ENCODE results near the gene CATSPERZ.

CATSPERZ gene

GRCh38 chr11:64259533-64260067 lies 40.6 kb upstream of the CATSPERZ start:
- no peaks in the 10 kb centered on the region for H3K79me2 ChIP-seq (ENCODE audit: insufficient read depth, low read depth)
- H3K4me1 ChIP-seq (ENCODE audit: low read depth, poor library complexity, severe bottlenecking): no peaks in the 10 kb centered on the region
- H3K4me2 ChIP-seq: no peak overlapping the region
- no peaks in the 10 kb centered on the region for H4K20me1 ChIP-seq (ENCODE audit: insufficient read depth)
- H3K36me3 ChIP-seq (ENCODE audit: insufficient read depth): no peaks in the 10 kb centered on the region
- H3K27me3 ChIP-seq (ENCODE audit: insufficient read depth, low read depth): no peaks in the 10 kb centered on the region
- H3K9ac ChIP-seq: no peak overlapping the region
- H2AFZ ChIP-seq (ENCODE audit: low read depth): no peak overlapping the region
- H3K4me3 ChIP-seq (IDR thresholded peaks at IDR 0.05; ENCODE audit: insufficient read depth, low read depth, low read length): no peak overlapping the region
- H3K27ac ChIP-seq: no peak overlapping the region
- TF ChIP-seq CTCF (conservative IDR thresholded peaks at IDR 0.05; ENCODE audit: low read depth, low read length): no peak

GRCh38 chr11:64260147-64260708 lies 39.9 kb upstream of the CATSPERZ start:
- no peaks in the 10 kb centered on the region for H3K79me2 ChIP-seq (ENCODE audit: insufficient read depth, low read depth)
- H3K36me3 ChIP-seq (ENCODE audit: insufficient read depth): no peaks in the 10 kb centered on the region
- no peak for TF ChIP-seq CTCF (conservative IDR thresholded peaks at IDR 0.05; ENCODE audit: low read depth, low read length)
- no peak overlapping the region for H3K9ac ChIP-seq
- H2AFZ ChIP-seq (ENCODE audit: low read depth): no peak overlapping the region
- no peak overlapping the region for H3K27ac ChIP-seq
- H3K4me2 ChIP-seq: no peak overlapping the region
- no peaks in the 10 kb centered on the region for H3K27me3 ChIP-seq (ENCODE audit: insufficient read depth, low read depth)
- H3K4me1 ChIP-seq (ENCODE audit: low read depth, poor library complexity, severe bottlenecking): no peaks in the 10 kb centered on the region
- no peak overlapping the region for H3K4me3 ChIP-seq (IDR thresholded peaks at IDR 0.05; ENCODE audit: insufficient read depth, low read depth, low read length)
- H4K20me1 ChIP-seq (ENCODE audit: insufficient read depth): no peaks in the 10 kb centered on the region

GRCh38 chr11:64261556-64262080 lies 38.5 kb upstream of the CATSPERZ start:
- no peak overlapping the region for H3K9ac ChIP-seq
- H3K4me1 ChIP-seq (ENCODE audit: low read depth, poor library complexity, severe bottlenecking): no peaks in the 10 kb centered on the region
- no peak for TF ChIP-seq CTCF (conservative IDR thresholded peaks at IDR 0.05; ENCODE audit: low read depth, low read length)
- H4K20me1 ChIP-seq (ENCODE audit: insufficient read depth): no peaks in the 10 kb centered on the region
- no peaks in the 10 kb centered on the region for H3K79me2 ChIP-seq (ENCODE audit: insufficient read depth, low read depth)
- H3K4me3 ChIP-seq (IDR thresholded peaks at IDR 0.05; ENCODE audit: insufficient read depth, low read depth, low read length): no peak overlapping the region
- no peaks in the 10 kb centered on the region for H3K27me3 ChIP-seq (ENCODE audit: insufficient read depth, low read depth)
- H3K27ac ChIP-seq: no peak overlapping the region
- H3K4me2 ChIP-seq: no peak overlapping the region
- H3K36me3 ChIP-seq (ENCODE audit: insufficient read depth): no peaks in the 10 kb centered on the region
- no peak overlapping the region for H2AFZ ChIP-seq (ENCODE audit: low read depth)

- no peak overlapping the region for H2AFZ ChIP-seq (ENCODE audit: low read depth)
- H3K36me3 ChIP-seq (ENCODE audit: insufficient read depth): no peaks in the 10 kb centered on the region
These were observed 37.7 kb upstream of the CATSPERZ start for GRCh38 chr11:64262271-64263002.

More at GRCh38 chr11:64262271-64263002, 37.7 kb upstream of the CATSPERZ start:
- Histone ChIP-seq H3K79me2 (ENCODE audit: insufficient read depth, low read depth) (no peaks in the 10 kb centered on the region), H3K4me3 (IDR thresholded peaks at IDR 0.05; ENCODE audit: insufficient read depth, low read depth, low read length) (no peak overlapping the region), H3K27me3 (ENCODE audit: insufficient read depth, low read depth) (no peaks in the 10 kb centered on the region), H3K9ac (no peak overlapping the region), H4K20me1 (ENCODE audit: insufficient read depth) (no peaks in the 10 kb centered on the region), H3K4me1 (ENCODE audit: low read depth, poor library complexity, severe bottlenecking) (no peaks in the 10 kb centered on the region), H3K4me2 (no peak overlapping the region), H3K27ac (no peak overlapping the region)
- no peak for TF ChIP-seq CTCF (conservative IDR thresholded peaks at IDR 0.05; ENCODE audit: low read depth, low read length)
